Neuron (in vitro differentiated cells): ENCODE data around the gene HES5.
"Not testable (repeated sequence)": the region's sequence is repeated elsewhere in the genome, so short reads cannot be mapped to it uniquely, and the experiment has no call there.

Source experiments
- H2AFZ ChIP-seq: one replicate; pipeline ENCODE4 v1.6.1; 2013; ENCODE audit warnings: low read depth, mild to moderate bottlenecking, inconsistent platforms, low read length, moderate library complexity
- H3K27me3 ChIP-seq: one replicate; pipeline ENCODE4 v1.6.1; 2013; ENCODE audit warnings: low read length; ENCODE audit not compliant: insufficient read depth
- H3K36me3 ChIP-seq: one replicate; pipeline ENCODE4 v1.6.1; 2013; ENCODE audit warnings: low read length; ENCODE audit not compliant: insufficient read depth
- H3K4me1 ChIP-seq: one replicate; pipeline ENCODE4 v1.6.1; 2013; ENCODE audit warnings: low read length; ENCODE audit not compliant: insufficient read depth
- H3K4me3 ChIP-seq: 2 replicates; pipeline ENCODE4 v1.5.1; 2013; ENCODE audit warnings: mild to moderate bottlenecking, low read length, moderate library complexity
- H3K9me3 ChIP-seq: one replicate; pipeline ENCODE4 v1.6.1; 2013; ENCODE audit warnings: low read length

Gene HES5

DNA sequence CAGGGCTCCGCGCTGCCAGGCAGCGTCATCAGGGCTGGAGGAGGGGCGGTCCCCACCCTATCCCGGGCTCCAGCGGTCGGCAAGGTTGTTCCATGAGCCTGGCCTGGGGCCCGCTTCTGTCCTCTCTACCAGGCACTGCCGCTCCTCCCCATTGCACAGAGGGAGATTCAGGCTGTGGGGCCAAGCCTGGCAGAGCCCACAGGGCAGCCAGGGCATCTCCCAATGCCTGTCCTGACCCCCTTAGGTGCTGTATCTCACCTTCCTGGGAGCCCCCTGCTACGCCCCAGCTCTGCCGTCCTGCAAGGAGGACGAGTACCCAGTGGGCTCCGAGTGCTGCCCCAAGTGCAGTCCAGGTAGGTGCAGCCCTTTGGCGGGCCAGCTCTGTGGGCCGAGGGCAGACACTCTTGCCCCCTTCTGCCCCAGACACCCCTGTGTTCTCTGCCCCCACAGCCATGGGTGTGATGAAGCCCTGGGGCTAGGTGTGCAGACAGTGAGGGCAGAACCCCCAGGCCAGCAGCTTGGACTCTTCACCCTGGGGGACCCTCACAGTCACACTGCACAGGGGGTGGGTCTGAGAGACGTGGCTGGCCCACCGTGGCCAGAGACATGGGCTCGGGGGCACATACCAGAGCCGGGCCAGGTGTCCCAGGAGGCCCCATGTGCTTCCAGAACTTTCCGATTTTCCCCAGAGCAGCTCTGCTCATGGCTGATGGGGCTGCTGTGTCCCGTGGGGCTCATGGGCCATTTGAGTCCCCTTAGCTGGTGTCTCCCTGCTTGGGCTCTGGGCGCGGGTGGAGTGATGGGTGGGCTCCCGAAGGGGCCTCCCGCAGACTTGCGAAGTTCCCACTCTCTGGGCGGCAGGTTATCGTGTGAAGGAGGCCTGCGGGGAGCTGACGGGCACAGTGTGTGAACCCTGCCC, 27.7 kb upstream of the HES5 start:
- Histone ChIP-seq H3K27me3 (peaks cover 3% of the 10 kb centered on the region), H3K36me3 (no peaks in the 10 kb centered on the region), H3K9me3 (no peaks in the 10 kb centered on the region), H2AFZ (no peak overlapping the region), H3K4me1 (peaks cover 16% of the 10 kb centered on the region), H3K4me3 (no peak overlapping the region)

GRCh38 chr1:2556678-2557481, 26.8 kb upstream of the HES5 start:
- Histone ChIP-seq H3K4me1 (peaks cover 18% of the 10 kb centered on the region), H3K9me3 (no peaks in the 10 kb centered on the region), H3K36me3 (no peaks in the 10 kb centered on the region), H3K27me3 (peaks cover 3% of the 10 kb centered on the region), H2AFZ (no peak overlapping the region), H3K4me3 (no peak overlapping the region)

- H3K9me3 ChIP-seq, result no peaks in the 10 kb centered on the region
- H3K27me3 ChIP-seq, result peaks cover under 1% of the 10 kb centered on the region
- no peaks in the 10 kb centered on the region for H3K36me3 ChIP-seq
- peaks cover 18% of the 10 kb centered on the region for H3K4me1 ChIP-seq
- H2AFZ ChIP-seq, result no peak within 1 kb of the TSS
- H3K4me3 ChIP-seq, result no peak within 1 kb of the TSS
Observed at GRCh38 chr1:2556277-2556677, 26.2 kb upstream of the HES5 start, which contains the start of gene TNFRSF14. Gene TNFRSF14 (plus strand): TSS chr1:2556371. CDS start chr1:2556665, 294 bp downstream.

- Histone ChIP-seq H3K9me3 (no peaks in the 10 kb centered on the region), H3K36me3 (no peaks in the 10 kb centered on the region), H3K4me1 (peaks cover 18% of the 10 kb centered on the region), H2AFZ (no peak overlapping the region), H3K27me3 (no peaks in the 10 kb centered on the region), H3K4me3 (no peak overlapping the region)
Observed at GRCh38 chr1:2555634-2556276, 25.7 kb upstream of the HES5 start.

DNA sequence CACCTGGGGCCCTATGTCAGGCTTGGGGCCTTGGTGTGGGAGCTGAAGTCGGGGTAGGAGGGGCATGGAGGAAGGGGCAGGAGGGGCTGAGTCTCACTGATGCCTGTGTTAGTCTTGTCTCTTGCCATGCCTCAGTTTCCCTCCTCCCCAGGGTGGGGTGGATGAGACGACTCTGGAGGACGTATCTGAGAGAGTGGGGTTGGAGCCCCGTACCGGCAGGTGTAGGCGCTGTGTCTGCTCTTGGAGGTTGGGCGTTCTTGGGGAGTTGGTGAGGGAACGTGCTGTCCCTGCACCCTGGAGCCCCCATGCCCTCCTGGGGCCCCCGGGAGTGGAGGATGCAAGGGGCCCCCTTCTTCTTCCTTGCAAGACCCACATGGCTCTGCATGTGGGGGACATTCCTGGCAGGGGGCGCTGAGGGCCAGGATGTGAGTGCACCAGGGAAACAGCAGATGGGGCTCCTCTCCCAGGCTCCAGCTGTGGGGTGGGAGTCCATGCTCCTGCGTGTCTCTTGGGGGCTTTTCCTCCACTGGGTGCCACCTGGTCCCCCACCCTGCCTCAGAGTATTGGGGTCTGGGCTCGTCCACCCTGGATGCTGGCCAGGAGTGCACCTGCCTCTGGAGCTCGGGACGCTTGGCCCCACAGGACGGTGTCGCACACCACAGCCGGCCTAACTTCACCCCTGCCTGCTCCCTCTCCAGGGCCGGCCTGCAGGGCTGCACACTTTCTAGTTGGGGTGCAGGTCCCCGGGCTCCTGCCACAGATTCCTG, 24.7 kb upstream of the HES5 start:
- Histone ChIP-seq H3K4me3 (no peak overlapping the region), H3K4me1 (peaks cover 18% of the 10 kb centered on the region), H3K9me3 (no peaks in the 10 kb centered on the region), H2AFZ (no peak overlapping the region), H3K27me3 (no peaks in the 10 kb centered on the region), H3K36me3 (no peaks in the 10 kb centered on the region)

DNA sequence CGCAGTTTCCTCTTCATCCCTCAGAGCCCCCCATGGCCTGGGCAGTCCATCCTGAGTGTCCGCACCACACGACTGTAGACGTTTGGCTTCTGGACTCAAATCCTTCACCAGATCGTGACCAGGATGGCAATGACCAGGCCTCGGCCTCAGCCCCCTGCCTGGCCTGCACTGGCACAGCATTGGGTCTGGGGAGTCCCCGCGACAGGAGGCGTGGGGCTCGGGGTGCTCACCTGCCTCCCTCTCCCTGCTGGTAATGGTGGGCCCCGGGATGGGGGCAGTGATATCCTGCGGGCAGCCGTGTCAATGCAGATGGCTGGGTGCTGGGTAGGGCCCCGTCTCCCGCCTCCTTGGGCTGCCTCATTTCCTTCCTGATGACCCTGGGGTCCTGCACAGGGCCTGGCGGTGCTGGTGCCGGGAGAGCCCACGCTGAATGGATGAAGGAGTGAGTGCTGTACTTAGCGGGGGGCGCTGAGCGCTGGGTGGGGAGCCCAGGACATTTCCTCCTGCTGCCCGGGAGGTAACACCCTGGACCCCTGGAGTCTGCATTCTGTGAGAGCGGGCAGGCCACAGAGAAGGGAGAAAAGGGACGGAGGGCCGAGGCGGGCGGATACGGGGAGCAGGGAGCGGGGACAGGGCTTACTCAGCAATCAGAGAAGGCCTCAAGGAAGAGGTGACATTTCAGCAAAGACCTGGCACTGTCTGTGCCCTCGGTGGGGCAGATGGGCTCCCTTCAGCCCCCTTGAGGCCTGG, 24.0 kb upstream of the HES5 start:
- no peaks in the 10 kb centered on the region for H3K36me3 ChIP-seq
- no peak overlapping the region for H3K4me3 ChIP-seq
- H2AFZ ChIP-seq, result no peak overlapping the region
- H3K27me3 ChIP-seq, result no peaks in the 10 kb centered on the region
- no peaks in the 10 kb centered on the region for H3K9me3 ChIP-seq
- H3K4me1 ChIP-seq, result peaks cover 21% of the 10 kb centered on the region

GRCh38 chr1:2553076-2553475, 23.0 kb upstream of the HES5 start:
- H3K36me3 ChIP-seq, H2AFZ ChIP-seq, H3K9me3 ChIP-seq, H3K4me3 ChIP-seq, H3K27me3 ChIP-seq: not testable (repeated sequence)
- peaks cover 30% of the 10 kb centered on the region for H3K4me1 ChIP-seq

DNA sequence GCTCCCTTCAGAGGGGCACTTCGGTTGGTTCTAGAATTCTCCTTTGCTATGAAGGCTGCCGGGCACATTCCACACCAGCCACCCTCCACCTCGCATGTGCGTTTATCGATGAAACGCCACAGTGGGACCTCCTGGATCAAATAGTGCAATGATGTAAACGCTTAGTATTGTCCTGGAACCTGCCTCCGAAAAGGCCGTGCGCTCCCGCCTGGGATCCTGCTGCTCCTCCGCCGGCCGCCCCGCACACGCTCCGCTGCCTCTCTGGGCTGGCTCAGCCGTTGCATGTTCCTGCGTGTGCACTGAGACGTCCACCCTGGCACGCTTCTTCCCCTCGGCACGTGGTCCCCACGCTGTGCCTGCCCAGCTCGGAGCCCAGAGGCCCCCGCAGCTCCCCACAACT, 22.1 kb upstream of the HES5 start:
- Histone ChIP-seq H2AFZ (no peak overlapping the region), H3K36me3 (no peaks in the 10 kb centered on the region), H3K27me3 (no peaks in the 10 kb centered on the region), H3K9me3 (no peaks in the 10 kb centered on the region), H3K4me1 (peaks cover 38% of the 10 kb centered on the region), H3K4me3 (no peak overlapping the region)

GRCh38 chr1:2551544-2551943, 21.5 kb upstream of the HES5 start:
- not testable (repeated sequence) for H2AFZ ChIP-seq, H3K27me3 ChIP-seq, H3K4me3 ChIP-seq, H3K9me3 ChIP-seq, H3K36me3 ChIP-seq
- peaks cover 41% of the 10 kb centered on the region for H3K4me1 ChIP-seq

GRCh38 chr1:2550309-2550861, 20.3 kb upstream of the HES5 start:
- not testable (repeated sequence) for H3K36me3 ChIP-seq, H2AFZ ChIP-seq, H3K4me3 ChIP-seq, H3K9me3 ChIP-seq, H3K27me3 ChIP-seq
- peaks cover 37% of the 10 kb centered on the region for H3K4me1 ChIP-seq

GRCh38 chr1:2549367-2550029, 19.4 kb upstream of the HES5 start:
- H3K36me3 ChIP-seq, H3K4me3 ChIP-seq, H3K9me3 ChIP-seq, H3K27me3 ChIP-seq, H2AFZ ChIP-seq: not testable (repeated sequence)
- peaks cover 46% of the 10 kb centered on the region for H3K4me1 ChIP-seq
